CD14-positive monocyte (primary cell): ENCODE measurements around the gene VPS37B. TPM values are rescaled to one million over a fixed set of nuclear protein-coding genes. Genes with fewer than 3 reads are reported as not detected.
"Not testable (repeated sequence)": the region's sequence is repeated elsewhere in the genome, so short reads cannot be mapped to it uniquely, and the experiment has no call there.

ENCODE experiments used
- DNase-seq, 3 donors: peaks; one replicate each; pipeline ENCODE4 v3.0.0-alpha.2; 2011 to 2022
- H2AFZ ChIP-seq: 2 replicates; pipeline ENCODE4 v1.6.0; 2012; ENCODE audit warnings: mild to moderate bottlenecking, low read depth, low read length, inconsistent platforms; ENCODE audit not compliant: insufficient read depth, poor library complexity, severe bottlenecking
- H3K27ac ChIP-seq, 2 donors: 1 replicate in 1 of 2; 2 replicates in 1 of 2; pipeline ENCODE4 v1.5.1; 2012 to 2013; ENCODE audit warnings: low read length in 2 of 2, control low read depth in 1 of 2, inconsistent platforms in 1 of 2, low read depth in 1 of 2, mild to moderate bottlenecking in 1 of 2
- H3K27me3 ChIP-seq, 2 donors: one replicate each; pipeline versions ENCODE4 v1.6.0 to v1.6.1; 2011 to 2013; ENCODE audit warnings: low read length in 2 of 2; ENCODE audit not compliant: control insufficient read depth in 2 of 2, insufficient read depth in 2 of 2
- H3K36me3 ChIP-seq, 2 donors: replicated peaks in 1 of 2; 1 replicate in 1 of 2; 2 replicates in 1 of 2; pipeline versions ENCODE4 v1.5.1 to v1.6.1; 2012 to 2013; ENCODE audit warnings: low read length in 2 of 2, control low read depth in 1 of 2, inconsistent platforms in 1 of 2, mild to moderate bottlenecking in 1 of 2; ENCODE audit not compliant: insufficient read depth in 2 of 2, control insufficient read depth in 1 of 2
- H3K4me1 ChIP-seq, 2 donors: 1 replicate in 1 of 2; 2 replicates in 1 of 2; pipeline versions ENCODE4 v1.5.1 to v1.6.1; 2012 to 2013; ENCODE audit warnings: low read length in 2 of 2, control low read depth in 1 of 2, inconsistent platforms in 1 of 2, mild to moderate bottlenecking in 1 of 2, moderate library complexity in 1 of 2; ENCODE audit not compliant: insufficient read depth in 2 of 2, control insufficient read depth in 1 of 2
- H3K4me2 ChIP-seq: replicated peaks from 2 replicates; pipeline ENCODE3; 2012; ENCODE audit warnings: low read length, moderate library complexity, mild to moderate bottlenecking; ENCODE audit not compliant: poor library complexity, severe bottlenecking; ENCODE audit errors: extremely low read depth
- H3K4me3 ChIP-seq, 3 experiments: fragments of 200-600 bp in 1 of 3; sonication (generic) in 1 of 3; replicated peaks in 1 of 3; 1 replicate in 2 of 3; 2 replicates in 1 of 3; pipeline ENCODE4 v1.5.1; 2011 to 2013; ENCODE audit warnings: low read length in 3 of 3, mild to moderate bottlenecking in 3 of 3, control low read depth in 2 of 3, low read depth in 2 of 3, inconsistent platforms in 1 of 3, moderate library complexity in 1 of 3
- H3K79me2 ChIP-seq: 2 replicates; pipeline ENCODE4 v1.6.0; 2012; ENCODE audit warnings: mild to moderate bottlenecking, control low read depth, inconsistent platforms, low read length, moderate library complexity; ENCODE audit not compliant: insufficient read depth
- H3K9ac ChIP-seq: 2 replicates; pipeline ENCODE4 v1.6.0; 2017; ENCODE audit warnings: low read length, mild to moderate bottlenecking; ENCODE audit not compliant: insufficient read depth, poor library complexity, severe bottlenecking
- H3K9me3 ChIP-seq, 2 donors: replicated peaks in 1 of 2; 1 replicate in 1 of 2; 2 replicates in 1 of 2; pipeline versions ENCODE4 v1.5.1 to v1.6.1; 2012 to 2013; ENCODE audit warnings: low read length in 2 of 2, control low read depth in 1 of 2; ENCODE audit not compliant: control insufficient read depth in 1 of 2, insufficient read depth in 1 of 2
- H4K20me1 ChIP-seq: 2 replicates; pipeline ENCODE4 v1.6.0; 2012; ENCODE audit warnings: mild to moderate bottlenecking, low read length, control low read depth, moderate library complexity; ENCODE audit not compliant: insufficient read depth
- H3K27ac Mint-ChIP-seq, 7 donors: one replicate each; pipeline ENCODE4 v1.8.0; 2020; ENCODE audit warnings: mild to moderate bottlenecking in 7 of 7, mixed read lengths in 7 of 7, moderate library complexity in 6 of 7, inconsistent platforms in 2 of 7
- H3K27me3 Mint-ChIP-seq, 3 donors: one replicate each; pipeline ENCODE4 v1.8.0; 2021 to 2022; ENCODE audit warnings: low read depth in 3 of 3, mild to moderate bottlenecking in 3 of 3, mixed read lengths in 3 of 3, moderate library complexity in 3 of 3, inconsistent platforms in 1 of 3
- H3K36me3 Mint-ChIP-seq, 2 donors: one replicate each; pipeline ENCODE4 v1.8.0; 2020; ENCODE audit warnings: mixed read lengths in 2 of 2, inconsistent platforms in 1 of 2, mild to moderate bottlenecking in 1 of 2
- H3K4me1 Mint-ChIP-seq: one replicate; pipeline ENCODE4 v1.8.0; 2020; ENCODE audit warnings: mild to moderate bottlenecking, mixed read lengths
- H3K4me3 Mint-ChIP-seq, 2 donors: one replicate each; pipeline ENCODE4 v1.8.0; 2020; ENCODE audit warnings: mild to moderate bottlenecking in 2 of 2, mixed read lengths in 2 of 2, moderate library complexity in 1 of 2
- H3K9me3 Mint-ChIP-seq, 7 donors: one replicate each; pipeline ENCODE4 v1.8.0; 2020 to 2022; ENCODE audit warnings: mixed read lengths in 7 of 7, mild to moderate bottlenecking in 6 of 7, moderate library complexity in 6 of 7, inconsistent platforms in 2 of 7
- CTCF ChIP-seq: fragments of 200-600 bp; IDR thresholded peaks from one replicate; pipeline ENCODE4 v1.8.0; 2022; ENCODE audit warnings: antibody characterized with exemption, mild to moderate bottlenecking
- WGBS: methylation state at CpG from one replicate; pipeline ENCODE4 v1.1.5; 2013; ENCODE audit warnings: missing lambda C conversion rate; ENCODE audit not compliant: insufficient coverage; 5-methylcytosine and 5-hydroxymethylcytosine counted together
- intact Hi-C, 2 donors: fragments of 100-400 bp; cut with micrococcal nuclease; formaldehyde crosslinking; loops; one replicate each; pipeline versions ENCODE4 v1.15.0 to v1.15.1; 2023
- polyA plus RNA-seq, 3 donors: library from polyadenylated mRNA; depleted of rRNA in 1 of 3; unstranded in 2 of 3; stranded (reverse) in 1 of 3; fragments of 300-500 nt in 2 of 3; fragments of >200 nt in 1 of 3; fragmentation: Illumina TruSeq in 2 of 3; gene quantifications; 1 replicate in 2 of 3; 2 replicates in 1 of 3; pipeline ENCODE4 v1.2.3, GENCODE V29; 2012 to 2021

VPS37B gene
- polyA plus RNA-seq, 3 donors: 12.3 to 34.3 (median 16.4) TPM

DNA sequence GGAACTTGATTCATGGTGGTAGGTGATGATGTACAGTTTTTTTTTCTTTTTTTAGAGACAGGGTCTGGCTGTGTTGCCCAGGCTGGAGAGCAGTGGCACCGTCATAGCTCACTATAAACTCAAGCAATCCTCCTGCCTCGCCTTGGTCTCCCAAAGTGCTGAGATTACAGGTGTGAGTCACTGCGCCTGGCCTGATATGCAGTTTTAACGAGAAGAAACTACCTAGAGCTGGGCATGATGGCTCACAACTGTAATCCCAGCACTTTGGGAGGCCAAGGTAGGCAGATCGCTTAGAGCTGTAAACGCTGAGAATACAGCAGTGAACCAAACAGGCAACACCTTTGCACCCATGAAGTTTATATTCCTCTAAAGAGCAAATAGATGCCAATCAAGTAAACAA is 13.0 kb upstream of the VPS37B start:
- H3K27me3 ChIP-seq: no peaks in the 10 kb centered on the region
- no peak overlapping the region for H2AFZ ChIP-seq
- no peaks in the 10 kb centered on the region for H3K79me2 ChIP-seq
- H3K9me3 ChIP-seq: no peaks in the 10 kb centered on the region
- Mint-ChIP-seq H3K36me3 (no peaks in the 10 kb centered on the region), H3K9me3 (peaks cover 0 to 3% (median 0%) of the 10 kb centered on the region in 7 donors), H3K4me1 (peaks cover 19% of the 10 kb centered on the region), H3K4me3 (no peak overlapping the region), H3K27ac (peak overlapping the region in 1 of 7 donors; percentile 13), H3K27me3 (peaks cover 0 to 5% (median 3%) of the 10 kb centered on the region in 3 donors)
- TF ChIP-seq CTCF: no peak
- H3K27ac ChIP-seq: no peak overlapping the region
- no peaks in the 10 kb centered on the region for H3K36me3 ChIP-seq
- H3K9ac ChIP-seq: no peak overlapping the region
- WGBS: 96% methylated on average over 5 of the region's 6 CpGs
- H3K4me2 ChIP-seq: no peak overlapping the region
- DNase-seq: no peak
- no peaks in the 10 kb centered on the region for H4K20me1 ChIP-seq
- peaks cover 13 to 15% of the 10 kb centered on the region in 2 donors for H3K4me1 ChIP-seq
- intact Hi-C loops: no loop called here
- no peak overlapping the region for H3K4me3 ChIP-seq

- DNase-seq, intact Hi-C loops, H3K27me3 Mint-ChIP-seq, H3K36me3 ChIP-seq, H3K9ac ChIP-seq, H3K79me2 ChIP-seq, H2AFZ ChIP-seq, H3K27me3 ChIP-seq, H3K4me2 ChIP-seq, H3K36me3 Mint-ChIP-seq, H3K9me3 Mint-ChIP-seq, H4K20me1 ChIP-seq, H3K9me3 ChIP-seq, H3K4me3 ChIP-seq, H3K4me3 Mint-ChIP-seq: not testable (repeated sequence)
- Histone ChIP-seq H3K27ac (peak overlapping the region; percentile 78), H3K4me1 (peaks cover 25 to 29% of the 10 kb centered on the region in 2 donors)
- no CpG with 5 or more reads among the region's 5 CpGs for WGBS
- Mint-ChIP-seq H3K4me1 (peaks cover 32% of the 10 kb centered on the region), H3K27ac (peak overlapping the region; percentile 85 to 94 (median 91))
These were observed 9.3 kb upstream of the VPS37B start for GRCh38 chr12:122905258-122905657.
